Adipocyte (in vitro differentiated cells): ENCODE data around the gene ANK2.

Experiments
- DNase-seq: peaks from one replicate; pipeline ENCODE4 v3.0.0-alpha.2; 2015; ENCODE audit warnings: low read depth
- H3K27me3 ChIP-seq: replicated peaks from 2 replicates; pipeline ENCODE4 v1.7.0; 2013; ENCODE audit warnings: mild to moderate bottlenecking, low read length, moderate library complexity; ENCODE audit not compliant: control insufficient read depth, insufficient read depth
- H3K36me3 ChIP-seq: 2 replicates; pipeline ENCODE4 v1.7.0; 2013; ENCODE audit warnings: low read length, mild to moderate bottlenecking, moderate library complexity; ENCODE audit not compliant: control insufficient read depth, insufficient read depth, severe bottlenecking
- H3K4me1 ChIP-seq: 2 replicates; pipeline ENCODE4 v1.7.0; 2013; ENCODE audit warnings: mild to moderate bottlenecking, low read length, moderate library complexity; ENCODE audit not compliant: control insufficient read depth, insufficient read depth
- H3K4me3 ChIP-seq: 2 replicates; pipeline ENCODE4 v1.7.0; 2013; ENCODE audit warnings: mild to moderate bottlenecking, low read length, moderate library complexity
- H3K9ac ChIP-seq: 2 replicates; pipeline ENCODE4 v1.7.0; 2013; ENCODE audit warnings: mild to moderate bottlenecking, low read length, moderate library complexity
- H3K9me3 ChIP-seq: 2 replicates; pipeline ENCODE4 v1.7.0; 2013; ENCODE audit warnings: mild to moderate bottlenecking, low read length, moderate library complexity; ENCODE audit not compliant: control insufficient read depth

ANK2 gene

GRCh38 chr4:113070755-113071154 lies 21.3 kb downstream of the ANK2 start:
- peaks cover 30% of the 10 kb centered on the region for H3K4me1 ChIP-seq
- H3K9ac ChIP-seq = no peak overlapping the region
- no peaks in the 10 kb centered on the region for H3K27me3 ChIP-seq
- H3K4me3 ChIP-seq = no peak overlapping the region
- no peaks in the 10 kb centered on the region for H3K36me3 ChIP-seq
- DNase-seq = no peak
- no peaks in the 10 kb centered on the region for H3K9me3 ChIP-seq

- Histone ChIP-seq H3K9ac (no peak overlapping the region), H3K9me3 (no peaks in the 10 kb centered on the region), H3K4me3 (no peak overlapping the region), H3K4me1 (peaks cover 30% of the 10 kb centered on the region), H3K27me3 (no peaks in the 10 kb centered on the region), H3K36me3 (no peaks in the 10 kb centered on the region)
- no peak for DNase-seq
Observed at GRCh38 chr4:113071274-113071673, 21.8 kb downstream of the ANK2 start.

- H3K36me3 ChIP-seq = no peaks in the 10 kb centered on the region
- no peaks in the 10 kb centered on the region for H3K27me3 ChIP-seq
Observed at GRCh38 chr4:113071805-113072204, 22.4 kb downstream of the ANK2 start.

GRCh38 chr4:113073451-113074005 lies 24.1 kb downstream of the ANK2 start:
- Histone ChIP-seq H3K9me3 (no peaks in the 10 kb centered on the region), H3K9ac (no peak overlapping the region), H3K36me3 (no peaks in the 10 kb centered on the region), H3K27me3 (no peaks in the 10 kb centered on the region), H3K4me3 (no peak overlapping the region), H3K4me1 (peaks cover 30% of the 10 kb centered on the region)
- no peak for DNase-seq

More at GRCh38 chr4:113071805-113072204, 22.4 kb downstream of the ANK2 start:
- H3K9me3 ChIP-seq = no peaks in the 10 kb centered on the region
- no peak overlapping the region for H3K9ac ChIP-seq
- no peak for DNase-seq
- H3K4me3 ChIP-seq = no peak overlapping the region
- H3K4me1 ChIP-seq = peaks cover 30% of the 10 kb centered on the region

- no peak for DNase-seq
- H3K4me3 ChIP-seq = no peak overlapping the region
- H3K4me1 ChIP-seq = peaks cover 9% of the 10 kb centered on the region
Observed at GRCh38 chr4:113077575-113077974, 28.1 kb downstream of the ANK2 start.

GRCh38 chr4:113078066-113078465 lies 28.6 kb downstream of the ANK2 start:
- H3K36me3 ChIP-seq = no peaks in the 10 kb centered on the region
- H3K9me3 ChIP-seq = no peaks in the 10 kb centered on the region
- H3K4me3 ChIP-seq = no peak overlapping the region
- DNase-seq = no peak
- H3K9ac ChIP-seq = no peak overlapping the region
- H3K4me1 ChIP-seq = peaks cover 4% of the 10 kb centered on the region
- no peaks in the 10 kb centered on the region for H3K27me3 ChIP-seq

More at GRCh38 chr4:113077575-113077974, 28.1 kb downstream of the ANK2 start:
- no peak overlapping the region for H3K9ac ChIP-seq
- H3K36me3 ChIP-seq = no peaks in the 10 kb centered on the region
- no peaks in the 10 kb centered on the region for H3K9me3 ChIP-seq
- H3K27me3 ChIP-seq = no peaks in the 10 kb centered on the region

GRCh38 chr4:113080050-113080449 lies 30.6 kb downstream of the ANK2 start:
- H3K27me3 ChIP-seq = no peaks in the 10 kb centered on the region
- peak; percentile 7 for DNase-seq
- H3K9ac ChIP-seq = no peak overlapping the region
- no peaks in the 10 kb centered on the region for H3K9me3 ChIP-seq
- H3K4me3 ChIP-seq = no peak overlapping the region
- no peaks in the 10 kb centered on the region for H3K36me3 ChIP-seq
- no peaks in the 10 kb centered on the region for H3K4me1 ChIP-seq

GRCh38 chr4:113080624-113081023 lies 31.2 kb downstream of the ANK2 start:
- no peaks in the 10 kb centered on the region for H3K27me3 ChIP-seq
- no peaks in the 10 kb centered on the region for H3K36me3 ChIP-seq
- no peak for DNase-seq
- H3K4me3 ChIP-seq = no peak overlapping the region
- no peaks in the 10 kb centered on the region for H3K4me1 ChIP-seq
- no peaks in the 10 kb centered on the region for H3K9me3 ChIP-seq
- H3K9ac ChIP-seq = no peak overlapping the region

GRCh38 chr4:113083346-113083745 lies 33.9 kb downstream of the ANK2 start:
- Histone ChIP-seq H3K4me3 (no peak overlapping the region), H3K36me3 (no peaks in the 10 kb centered on the region), H3K27me3 (no peaks in the 10 kb centered on the region), H3K9ac (no peak overlapping the region), H3K4me1 (no peaks in the 10 kb centered on the region), H3K9me3 (no peaks in the 10 kb centered on the region)
- DNase-seq = no peak

- Histone ChIP-seq H3K9ac (no peak overlapping the region), H3K4me3 (no peak overlapping the region), H3K36me3 (no peaks in the 10 kb centered on the region), H3K27me3 (no peaks in the 10 kb centered on the region), H3K9me3 (no peaks in the 10 kb centered on the region), H3K4me1 (no peaks in the 10 kb centered on the region)
- peak; percentile 70 for DNase-seq
Observed at GRCh38 chr4:113086172-113086695, 36.8 kb downstream of the ANK2 start.

- no peak for DNase-seq
- no peak overlapping the region for H3K9ac ChIP-seq
- no peaks in the 10 kb centered on the region for H3K36me3 ChIP-seq
- no peaks in the 10 kb centered on the region for H3K4me1 ChIP-seq
- no peaks in the 10 kb centered on the region for H3K9me3 ChIP-seq
- no peaks in the 10 kb centered on the region for H3K27me3 ChIP-seq
- H3K4me3 ChIP-seq = no peak overlapping the region
Observed at GRCh38 chr4:113088050-113088449, 38.6 kb downstream of the ANK2 start.

GRCh38 chr4:113090954-113091353 lies 41.5 kb downstream of the ANK2 start:
- Histone ChIP-seq H3K27me3 (no peaks in the 10 kb centered on the region), H3K9me3 (no peaks in the 10 kb centered on the region), H3K4me3 (no peak overlapping the region), H3K4me1 (no peaks in the 10 kb centered on the region), H3K36me3 (no peaks in the 10 kb centered on the region), H3K9ac (no peak overlapping the region)
- no peak for DNase-seq
